K562 (cell line): ENCODE measurements around the gene SH3BP5L. TPM values are rescaled to one million over a fixed set of nuclear protein-coding genes. Genes with fewer than 3 reads are reported as not detected.

Experiments used
- CCAR2 ChIP-seq: fragments of 200-400 bp; formaldehyde crosslinking; IDR thresholded peaks from 2 replicates; pipeline ENCODE4 v1.6.1; 2017; ENCODE audit warnings: mild to moderate bottlenecking, low read depth, low read length
- ELK3 ChIP-seq: fragments of 450-650 bp; formaldehyde crosslinking; IDR thresholded peaks from 2 replicates; pipeline ENCODE4 v1.4.0; 2020; ENCODE audit warnings: mild to moderate bottlenecking
- FOXM1 ChIP-seq, 2 experiments: fragments of 450-650 bp in 1 of 2; sonication (generic) in 1 of 2; formaldehyde crosslinking in 1 of 2; IDR thresholded peaks; 2 replicates each; pipeline versions ENCODE4 v1.6.1 to v1.9.0; 2017 to 2022; ENCODE audit warnings: low read depth in 2 of 2, mild to moderate bottlenecking in 2 of 2, missing genetic modification reagents in 1 of 2, moderate library complexity in 1 of 2
- HDGF ChIP-seq: fragments of 450-650 bp; IDR thresholded peaks from 2 replicates; pipeline ENCODE4 v1.6.1; 2016
- HINFP ChIP-seq: fragments of 450-650 bp; conservative IDR thresholded peaks from 2 replicates; pipeline ENCODE4 v1.6.1; 2016; ENCODE audit warnings: missing genetic modification characterization, low read depth, mild to moderate bottlenecking, control low read depth, missing compliant biosample characterization
- HOMEZ ChIP-seq: fragments of 250-450 bp; sonication (Bioruptor Pico); IDR thresholded peaks from 2 replicates; pipeline ENCODE4 v1.4.0; 2020; ENCODE audit warnings: mild to moderate bottlenecking, moderate library complexity
- IRF1 ChIP-seq: sonication (generic); formaldehyde crosslinking; IDR thresholded peaks from 2 replicates; pipeline ENCODE4 v1.8.0; 2022; ENCODE audit warnings: missing genetic modification reagents, mild to moderate bottlenecking, borderline replicate concordance
- NFIX ChIP-seq: fragments of 250-450 bp; sonication (Bioruptor Pico); IDR thresholded peaks from 2 replicates; pipeline ENCODE4 v1.4.0; 2020; ENCODE audit warnings: low read depth, mild to moderate bottlenecking, moderate library complexity
- SP1 ChIP-seq: sonication (generic); formaldehyde crosslinking; IDR thresholded peaks from 2 replicates; pipeline ENCODE4 v1.8.1; 2022; ENCODE audit warnings: mild to moderate bottlenecking, missing genetic modification reagents
- STAT5A ChIP-seq: IDR thresholded peaks from 2 replicates; pipeline ENCODE4 v1.6.1; 2012; ENCODE audit warnings: low read length, inconsistent platforms, borderline replicate concordance
- ZNF140 ChIP-seq: fragments of 250-450 bp; sonication (Bioruptor Pico); IDR thresholded peaks from 2 replicates; pipeline ENCODE4 v1.8.0; 2021; ENCODE audit warnings: moderate library complexity, mild to moderate bottlenecking, inconsistent platforms
- ZNF431 ChIP-seq: sonication (generic); formaldehyde crosslinking; IDR thresholded peaks from 2 replicates; pipeline ENCODE4 v1.8.0; 2022; ENCODE audit warnings: mild to moderate bottlenecking, missing genetic modification reagents
- ZNF444 ChIP-seq: fragments of 250-450 bp; sonication (Bioruptor Pico); IDR thresholded peaks from 2 replicates; pipeline ENCODE4 v1.4.0; 2020; ENCODE audit warnings: mild to moderate bottlenecking, moderate library complexity
- ZNF79 ChIP-seq: fragments of 250-450 bp; sonication (Bioruptor Pico); IDR thresholded peaks from 2 replicates; pipeline ENCODE4 v1.4.0; 2020; ENCODE audit warnings: low read depth, mild to moderate bottlenecking, moderate library complexity
- polyA plus RNA-seq, 8 experiments: library from polyadenylated mRNA; depleted of rRNA in 4 of 8; stranded (reverse) in 5 of 8; unstranded in 3 of 8; fragments of >200 nt; fragmentation: Nextera tagmentation in 2 of 8; fragmentation: Illumina TruSeq in 1 of 8; extraction: Ambion mirVana in 2 of 8; extraction: Trizol in 1 of 8; gene quantifications; 2 replicates each; pipeline versions ENCODE4 v1.2.1 to v1.2.3, GENCODE V29; 2011 to 2014; ENCODE audit warnings: inconsistent platforms in 1 of 8, missing spikeins in 1 of 8
- total RNA-seq, 7 experiments: library from RNA; depleted of rRNA in 6 of 7; stranded (reverse); fragments of >200 nt in 6 of 7; fragmentation: Illumina TruSeq in 2 of 7; extraction: Trizol in 2 of 7; gene quantifications; 2 replicates each; pipeline versions ENCODE4 v1.2.1 to v1.2.3, GENCODE V29; 2011 to 2021; ENCODE audit warnings: low replicate concordance in 1 of 7
- TF ChIP-seq, protein P1 (sequence below): fragments of 200-400 bp; formaldehyde crosslinking; IDR thresholded peaks from 2 replicates; pipeline ENCODE4 v1.6.1; 2017; ENCODE audit warnings: mild to moderate bottlenecking, low read depth, low read length, moderate library complexity
- TF ChIP-seq, protein P2 (sequence below): sonication (generic); formaldehyde crosslinking; IDR thresholded peaks from 2 replicates; pipeline ENCODE4 v1.8.1; 2023; ENCODE audit warnings: mild to moderate bottlenecking, missing genetic modification reagents

SH3BP5L gene
- total and polyA plus RNA-seq, 9 of the 15 experiments (the other 6 are each of a cell fraction or from before 2014, with no cell fraction given), result 1.9 to 26.5 (median 15.8) TPM

DNA sequence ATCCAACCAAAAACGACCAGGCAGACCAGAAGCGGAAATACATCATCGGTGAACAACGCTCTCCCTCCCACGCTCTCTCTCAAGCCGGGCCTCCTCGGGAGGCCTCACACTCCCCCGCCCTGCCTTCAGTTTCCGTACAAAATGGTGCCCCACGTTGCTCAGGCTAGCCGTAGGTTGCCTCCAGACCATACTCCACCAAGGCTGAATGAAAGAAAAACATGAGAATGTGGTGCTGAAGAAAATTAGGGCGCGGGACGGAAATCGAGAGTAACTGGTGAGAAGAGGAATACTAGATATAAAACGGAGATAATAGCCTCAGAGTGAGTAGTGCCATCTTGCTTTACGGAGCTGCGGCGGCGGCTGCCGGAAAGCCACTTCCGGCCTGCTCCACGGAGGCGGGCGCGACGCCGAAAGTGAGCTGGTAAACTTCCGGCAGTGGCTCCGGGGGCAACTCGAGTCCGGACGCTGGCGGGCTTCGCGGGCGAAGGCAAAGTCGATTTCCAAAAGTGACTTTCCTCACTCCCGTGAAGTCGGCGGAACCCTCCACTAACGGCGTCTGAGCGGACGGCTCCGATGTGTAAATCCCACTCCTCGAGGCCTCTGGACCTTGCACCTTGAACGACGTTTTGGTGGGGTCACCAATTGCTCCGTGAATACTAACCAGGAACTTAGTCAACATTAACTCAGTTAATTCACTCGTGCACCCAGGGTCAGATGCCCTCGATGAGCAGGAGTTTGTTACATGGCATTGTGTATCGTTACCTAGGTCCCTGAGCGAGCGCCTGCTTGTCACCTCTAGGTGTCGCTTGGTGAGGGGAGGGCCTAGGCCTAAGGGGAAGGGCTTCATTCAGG is at the start of gene SH3BP5L (continued):
- TF ChIP-seq HINFP (tag), result no peak
- TF ChIP-seq HOMEZ, result no peak
- TF ChIP-seq HDGF, result peak; percentile 39; the same call in 1 of the 2 replicates
- TF ChIP-seq, protein P1, sequence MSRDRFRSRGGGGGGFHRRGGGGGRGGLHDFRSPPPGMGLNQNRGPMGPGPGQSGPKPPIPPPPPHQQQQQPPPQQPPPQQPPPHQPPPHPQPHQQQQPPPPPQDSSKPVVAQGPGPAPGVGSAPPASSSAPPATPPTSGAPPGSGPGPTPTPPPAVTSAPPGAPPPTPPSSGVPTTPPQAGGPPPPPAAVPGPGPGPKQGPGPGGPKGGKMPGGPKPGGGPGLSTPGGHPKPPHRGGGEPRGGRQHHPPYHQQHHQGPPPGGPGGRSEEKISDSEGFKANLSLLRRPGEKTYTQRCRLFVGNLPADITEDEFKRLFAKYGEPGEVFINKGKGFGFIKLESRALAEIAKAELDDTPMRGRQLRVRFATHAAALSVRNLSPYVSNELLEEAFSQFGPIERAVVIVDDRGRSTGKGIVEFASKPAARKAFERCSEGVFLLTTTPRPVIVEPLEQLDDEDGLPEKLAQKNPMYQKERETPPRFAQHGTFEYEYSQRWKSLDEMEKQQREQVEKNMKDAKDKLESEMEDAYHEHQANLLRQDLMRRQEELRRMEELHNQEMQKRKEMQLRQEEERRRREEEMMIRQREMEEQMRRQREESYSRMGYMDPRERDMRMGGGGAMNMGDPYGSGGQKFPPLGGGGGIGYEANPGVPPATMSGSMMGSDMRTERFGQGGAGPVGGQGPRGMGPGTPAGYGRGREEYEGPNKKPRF, result no peak
- peak; percentile 25; the same call in 1 of the 2 replicates for TF ChIP-seq STAT5A
- TF ChIP-seq SP1 (CRISPR knock-in tag), result peak; percentile 80
- no peak for TF ChIP-seq FOXM1 (IDR thresholded peaks at IDR 0.05; ENCODE audit: low read depth)
- no peak for TF ChIP-seq FOXM1 (CRISPR knock-in tag; IDR thresholded peaks at IDR 0.05; ENCODE audit: low read depth)
- TF ChIP-seq ZNF431 (CRISPR knock-in tag), result no peak; the same call in 1 of the 2 replicates
- TF ChIP-seq ZNF140, result no peak
- no peak for TF ChIP-seq ZNF444 (CRISPR knock-in tag)
- TF ChIP-seq NFIX, result no peak
- TF ChIP-seq, protein P2, sequence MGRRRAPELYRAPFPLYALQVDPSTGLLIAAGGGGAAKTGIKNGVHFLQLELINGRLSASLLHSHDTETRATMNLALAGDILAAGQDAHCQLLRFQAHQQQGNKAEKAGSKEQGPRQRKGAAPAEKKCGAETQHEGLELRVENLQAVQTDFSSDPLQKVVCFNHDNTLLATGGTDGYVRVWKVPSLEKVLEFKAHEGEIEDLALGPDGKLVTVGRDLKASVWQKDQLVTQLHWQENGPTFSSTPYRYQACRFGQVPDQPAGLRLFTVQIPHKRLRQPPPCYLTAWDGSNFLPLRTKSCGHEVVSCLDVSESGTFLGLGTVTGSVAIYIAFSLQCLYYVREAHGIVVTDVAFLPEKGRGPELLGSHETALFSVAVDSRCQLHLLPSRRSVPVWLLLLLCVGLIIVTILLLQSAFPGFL (CRISPR knock-in tag), result no peak
- no peak for TF ChIP-seq ZNF79 (CRISPR knock-in tag)
- no peak for TF ChIP-seq IRF1 (CRISPR knock-in tag)
- TF ChIP-seq ELK3 (CRISPR knock-in tag), result no peak
- TF ChIP-seq CCAR2, result no peak
